ENCODE results near the gene ALKBH4.

DNA sequence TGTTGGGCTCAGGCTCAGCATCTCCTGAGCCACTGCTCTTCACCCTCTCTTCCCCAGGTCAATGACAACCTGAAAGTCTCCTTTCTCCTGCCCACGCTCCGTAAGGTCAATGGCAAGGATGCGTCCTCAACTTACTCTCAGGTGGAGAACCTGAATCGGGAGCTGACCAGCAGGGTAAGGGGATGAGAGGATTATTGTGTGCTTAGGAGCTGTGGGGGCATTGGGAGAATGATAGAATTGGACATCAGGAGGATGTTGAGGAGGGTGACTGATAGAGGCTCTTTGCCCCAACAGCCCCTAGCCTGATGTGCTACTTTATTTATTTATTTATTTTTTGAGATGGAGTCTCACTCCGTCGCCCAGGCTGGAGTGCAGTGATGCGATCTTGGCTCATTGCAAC, 1.4 kb upstream of the ALKBH4 start:
- TF ChIP-seq, protein P1, sequence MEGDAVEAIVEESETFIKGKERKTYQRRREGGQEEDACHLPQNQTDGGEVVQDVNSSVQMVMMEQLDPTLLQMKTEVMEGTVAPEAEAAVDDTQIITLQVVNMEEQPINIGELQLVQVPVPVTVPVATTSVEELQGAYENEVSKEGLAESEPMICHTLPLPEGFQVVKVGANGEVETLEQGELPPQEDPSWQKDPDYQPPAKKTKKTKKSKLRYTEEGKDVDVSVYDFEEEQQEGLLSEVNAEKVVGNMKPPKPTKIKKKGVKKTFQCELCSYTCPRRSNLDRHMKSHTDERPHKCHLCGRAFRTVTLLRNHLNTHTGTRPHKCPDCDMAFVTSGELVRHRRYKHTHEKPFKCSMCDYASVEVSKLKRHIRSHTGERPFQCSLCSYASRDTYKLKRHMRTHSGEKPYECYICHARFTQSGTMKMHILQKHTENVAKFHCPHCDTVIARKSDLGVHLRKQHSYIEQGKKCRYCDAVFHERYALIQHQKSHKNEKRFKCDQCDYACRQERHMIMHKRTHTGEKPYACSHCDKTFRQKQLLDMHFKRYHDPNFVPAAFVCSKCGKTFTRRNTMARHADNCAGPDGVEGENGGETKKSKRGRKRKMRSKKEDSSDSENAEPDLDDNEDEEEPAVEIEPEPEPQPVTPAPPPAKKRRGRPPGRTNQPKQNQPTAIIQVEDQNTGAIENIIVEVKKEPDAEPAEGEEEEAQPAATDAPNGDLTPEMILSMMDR (IDR thresholded peaks at IDR 0.05), result no peak
- TF ChIP-seq POLR2A (IDR thresholded peaks at IDR 0.05), result no peak
